BLaER1 (cell line): Measurements from ENCODE around the gene PRDM11.

ENCODE experiments used
- H3K27ac ChIP-seq: shearing (Covaris generic); formaldehyde crosslinking; 2 replicates; pipeline ENCODE4 v1.8.1; 2022
- H3K27me3 ChIP-seq: shearing (Covaris generic); formaldehyde crosslinking; 2 replicates; pipeline ENCODE4 v1.8.1; 2022
- H3K36me3 ChIP-seq: shearing (Covaris generic); formaldehyde crosslinking; 2 replicates; pipeline ENCODE4 v1.8.1; 2022
- H3K4me1 ChIP-seq: shearing (Covaris generic); formaldehyde crosslinking; 2 replicates; pipeline ENCODE4 v1.8.1; 2022
- H3K4me2 ChIP-seq: shearing (Covaris generic); formaldehyde crosslinking; 2 replicates; pipeline ENCODE4 v1.8.1; 2022
- H3K4me3 ChIP-seq: shearing (Covaris generic); formaldehyde crosslinking; 2 replicates; pipeline ENCODE4 v1.8.1; 2022
- H3K9ac ChIP-seq: shearing (Covaris generic); formaldehyde crosslinking; 2 replicates; pipeline ENCODE4 v1.8.1; 2022
- H3K9me3 ChIP-seq: shearing (Covaris generic); formaldehyde crosslinking; 2 replicates; pipeline ENCODE4 v1.8.1; 2022
- H4K20me1 ChIP-seq: shearing (Covaris generic); formaldehyde crosslinking; 2 replicates; pipeline ENCODE4 v1.8.1; 2022
- Cebpa-rat ChIP-seq: shearing (Covaris generic); IDR thresholded peaks from 2 replicates; pipeline ENCODE4 v1.8.1; 2022

The PRDM11 gene

GRCh38 chr11:45179686-45180178 is 33.3 kb downstream of the PRDM11 start:
- Histone ChIP-seq H3K27ac (peak overlapping the region; percentile 81), H3K36me3 (peaks cover 22% of the 10 kb centered on the region), H3K27me3 (no peaks in the 10 kb centered on the region), H3K4me3 (peak overlapping the region; percentile 72), H4K20me1 (no peaks in the 10 kb centered on the region), H3K9me3 (no peaks in the 10 kb centered on the region), H3K4me1 (peaks cover 33% of the 10 kb centered on the region), H3K9ac (peak overlapping the region; percentile 81), H3K4me2 (peak overlapping the region; percentile 96)
- no peak for TF ChIP-seq Cebpa-rat

- Histone ChIP-seq H3K4me2 (peak overlapping the region; percentile 96), H3K4me3 (peak overlapping the region; percentile 72), H3K9ac (peak overlapping the region; percentile 81), H3K9me3 (no peaks in the 10 kb centered on the region), H3K4me1 (peaks cover 33% of the 10 kb centered on the region), H3K36me3 (peaks cover 22% of the 10 kb centered on the region), H3K27me3 (no peaks in the 10 kb centered on the region), H3K27ac (peak overlapping the region; percentile 81), H4K20me1 (no peaks in the 10 kb centered on the region)
- TF ChIP-seq Cebpa-rat, result no peak
These were observed 33.9 kb downstream of the PRDM11 start for GRCh38 chr11:45180179-45180847.

- Histone ChIP-seq H3K4me1 (peaks cover 33% of the 10 kb centered on the region), H3K9me3 (no peaks in the 10 kb centered on the region), H4K20me1 (no peaks in the 10 kb centered on the region), H3K27me3 (no peaks in the 10 kb centered on the region), H3K27ac (peak overlapping the region; percentile 81), H3K36me3 (peaks cover 23% of the 10 kb centered on the region), H3K4me2 (peak overlapping the region; percentile 96), H3K9ac (peak overlapping the region; percentile 81), H3K4me3 (peak overlapping the region; percentile 72)
- no peak for TF ChIP-seq Cebpa-rat
These were observed 34.4 kb downstream of the PRDM11 start for GRCh38 chr11:45180848-45181192.

- no peaks in the 10 kb centered on the region for H3K27me3 ChIP-seq
- peaks cover 29% of the 10 kb centered on the region for H3K36me3 ChIP-seq
- H4K20me1 ChIP-seq, result no peaks in the 10 kb centered on the region
- H3K4me2 ChIP-seq, result peak overlapping the region; percentile 96
- TF ChIP-seq Cebpa-rat, result no peak
- H3K4me3 ChIP-seq, result peak overlapping the region; percentile 72
- peak overlapping the region; percentile 81 for H3K9ac ChIP-seq
- peak overlapping the region; percentile 81 for H3K27ac ChIP-seq
- no peaks in the 10 kb centered on the region for H3K9me3 ChIP-seq
- peaks cover 33% of the 10 kb centered on the region for H3K4me1 ChIP-seq
These were observed 34.9 kb downstream of the PRDM11 start for GRCh38 chr11:45181193-45181888.

GRCh38 chr11:45181889-45182550 is 35.6 kb downstream of the PRDM11 start:
- H3K27ac ChIP-seq, result no peak overlapping the region; the same call in 1 of the 2 replicates
- no peak for TF ChIP-seq Cebpa-rat
- H3K4me2 ChIP-seq, result peak overlapping the region; percentile 96
- peaks cover 35% of the 10 kb centered on the region for H3K36me3 ChIP-seq
- peaks cover 33% of the 10 kb centered on the region for H3K4me1 ChIP-seq
- no peaks in the 10 kb centered on the region for H3K27me3 ChIP-seq
- H3K4me3 ChIP-seq, result no peak overlapping the region
- no peaks in the 10 kb centered on the region for H3K9me3 ChIP-seq
- no peak overlapping the region for H3K9ac ChIP-seq
- H4K20me1 ChIP-seq, result no peaks in the 10 kb centered on the region

- H4K20me1 ChIP-seq, result no peaks in the 10 kb centered on the region
These were observed 36.5 kb downstream of the PRDM11 start for GRCh38 chr11:45182902-45183301.

GRCh38 chr11:45184640-45185039 is 38.2 kb downstream of the PRDM11 start:
- Histone ChIP-seq H3K36me3 (peaks cover 52% of the 10 kb centered on the region), H4K20me1 (no peaks in the 10 kb centered on the region), H3K4me1 (peaks cover 18% of the 10 kb centered on the region), H3K4me3 (no peak overlapping the region), H3K27me3 (no peaks in the 10 kb centered on the region), H3K4me2 (no peak overlapping the region), H3K9ac (no peak overlapping the region), H3K27ac (no peak overlapping the region), H3K9me3 (no peaks in the 10 kb centered on the region)
- TF ChIP-seq Cebpa-rat, result no peak

More at GRCh38 chr11:45182902-45183301, 36.5 kb downstream of the PRDM11 start:
- no peak overlapping the region for H3K27ac ChIP-seq
- no peak overlapping the region for H3K4me3 ChIP-seq
- H3K27me3 ChIP-seq, result no peaks in the 10 kb centered on the region
- H3K9me3 ChIP-seq, result no peaks in the 10 kb centered on the region
- H3K9ac ChIP-seq, result no peak overlapping the region
- no peak for TF ChIP-seq Cebpa-rat
- H3K36me3 ChIP-seq, result peaks cover 44% of the 10 kb centered on the region
- H3K4me1 ChIP-seq, result peaks cover 33% of the 10 kb centered on the region
- H3K4me2 ChIP-seq, result no peak overlapping the region

GRCh38 chr11:45185228-45185729 is 38.8 kb downstream of the PRDM11 start:
- Histone ChIP-seq H3K4me2 (no peak overlapping the region), H3K9me3 (no peaks in the 10 kb centered on the region), H3K4me1 (peaks cover 12% of the 10 kb centered on the region), H3K9ac (no peak overlapping the region), H3K4me3 (no peak overlapping the region), H3K27ac (no peak overlapping the region), H4K20me1 (no peaks in the 10 kb centered on the region), H3K36me3 (peaks cover 52% of the 10 kb centered on the region), H3K27me3 (no peaks in the 10 kb centered on the region)
- no peak for TF ChIP-seq Cebpa-rat

GRCh38 chr11:45187375-45187774 is 40.9 kb downstream of the PRDM11 start:
- Histone ChIP-seq H3K36me3 (peaks cover 48% of the 10 kb centered on the region), H3K27ac (no peak overlapping the region), H3K27me3 (no peaks in the 10 kb centered on the region), H3K9ac (no peak overlapping the region), H3K4me1 (no peaks in the 10 kb centered on the region), H3K4me2 (no peak overlapping the region), H4K20me1 (no peaks in the 10 kb centered on the region), H3K4me3 (no peak overlapping the region), H3K9me3 (no peaks in the 10 kb centered on the region)
- TF ChIP-seq Cebpa-rat, result no peak
